ENCODE data around the gene ST3GAL3.

The ST3GAL3 gene

GRCh38 chr1:43722810-43723209, 15.5 kb downstream of the ST3GAL3 start:
- no peak for DNase-seq (ENCODE audit: low read depth, low spot score)
- TF ChIP-seq FOXP2 (optimal IDR thresholded peaks at IDR 0.05; ENCODE audit: control extremely low read depth, extremely low read length, insufficient read depth) (no peak), POLR2AphosphoS5 (IDR thresholded peaks at IDR 0.05; ENCODE audit: borderline replicate concordance, low read depth, low read length) (no peak), EZH2 (IDR thresholded peaks at IDR 0.05) (no peak)
- Histone ChIP-seq H3K9ac (ENCODE audit: insufficient read length) (no peak overlapping the region), H3K4me3 (no peak overlapping the region), H3K9me3 (ENCODE audit: low read depth, low read length) (no peaks in the 10 kb centered on the region), H3K36me3 (ENCODE audit: insufficient read depth, low read length) (no peaks in the 10 kb centered on the region), H3K27ac (peak overlapping the region; percentile 5; the same call in 1 of the 2 replicates)

- no peak overlapping the region for H3K4me3 ChIP-seq
- DNase-seq (ENCODE audit: low read depth, low spot score): no peak
- H3K36me3 ChIP-seq (ENCODE audit: insufficient read depth, low read length): no peaks in the 10 kb centered on the region
- H3K9ac ChIP-seq (ENCODE audit: insufficient read length): no peak overlapping the region
- no peak overlapping the region for H3K27ac ChIP-seq
- H3K9me3 ChIP-seq (ENCODE audit: low read depth, low read length): no peaks in the 10 kb centered on the region
- TF ChIP-seq FOXP2 (optimal IDR thresholded peaks at IDR 0.05; ENCODE audit: control extremely low read depth, extremely low read length, insufficient read depth) (no peak), EZH2 (IDR thresholded peaks at IDR 0.05) (no peak), POLR2AphosphoS5 (IDR thresholded peaks at IDR 0.05; ENCODE audit: borderline replicate concordance, low read depth, low read length) (no peak)
Measured at GRCh38 chr1:43729816-43730463, 22.6 kb downstream of the ST3GAL3 start.

- peaks cover 11% of the 10 kb centered on the region for H3K36me3 ChIP-seq (ENCODE audit: insufficient read depth, low read length)
- no peak for DNase-seq (ENCODE audit: low read depth, low spot score)
- H3K9me3 ChIP-seq (ENCODE audit: low read depth, low read length): no peaks in the 10 kb centered on the region
- no peak overlapping the region for H3K4me3 ChIP-seq
- no peak overlapping the region for H3K27ac ChIP-seq
- no peak overlapping the region for H3K9ac ChIP-seq (ENCODE audit: insufficient read length)
- TF ChIP-seq FOXP2 (optimal IDR thresholded peaks at IDR 0.05; ENCODE audit: control extremely low read depth, extremely low read length, insufficient read depth) (no peak), EZH2 (IDR thresholded peaks at IDR 0.05) (no peak), POLR2AphosphoS5 (IDR thresholded peaks at IDR 0.05; ENCODE audit: borderline replicate concordance, low read depth, low read length) (no peak)
Measured at GRCh38 chr1:43731867-43732531, 24.7 kb downstream of the ST3GAL3 start.

GRCh38 chr1:43736819-43737218, 29.5 kb downstream of the ST3GAL3 start:
- Histone ChIP-seq H3K4me3 (no peak overlapping the region), H3K9ac (ENCODE audit: insufficient read length) (no peak overlapping the region), H3K36me3 (ENCODE audit: insufficient read depth, low read length) (peaks cover 31% of the 10 kb centered on the region), H3K27ac (no peak overlapping the region), H3K9me3 (ENCODE audit: low read depth, low read length) (no peaks in the 10 kb centered on the region)
- no peak for DNase-seq (ENCODE audit: low read depth, low spot score)
- TF ChIP-seq POLR2AphosphoS5 (IDR thresholded peaks at IDR 0.05; ENCODE audit: borderline replicate concordance, low read depth, low read length) (no peak), EZH2 (IDR thresholded peaks at IDR 0.05) (no peak), FOXP2 (optimal IDR thresholded peaks at IDR 0.05; ENCODE audit: control extremely low read depth, extremely low read length, insufficient read depth) (no peak)

GRCh38 chr1:43742026-43742425, 34.7 kb downstream of the ST3GAL3 start:
- Histone ChIP-seq H3K9ac (ENCODE audit: insufficient read length) (no peak overlapping the region), H3K9me3 (ENCODE audit: low read depth, low read length) (no peaks in the 10 kb centered on the region), H3K36me3 (ENCODE audit: insufficient read depth, low read length) (peaks cover 38% of the 10 kb centered on the region; the same call in 1 of the 2 replicates), H3K4me3 (no peak overlapping the region), H3K27ac (no peak overlapping the region)
- no peak for DNase-seq (ENCODE audit: low read depth, low spot score)
- TF ChIP-seq EZH2 (IDR thresholded peaks at IDR 0.05) (no peak), FOXP2 (optimal IDR thresholded peaks at IDR 0.05; ENCODE audit: control extremely low read depth, extremely low read length, insufficient read depth) (no peak), POLR2AphosphoS5 (IDR thresholded peaks at IDR 0.05; ENCODE audit: borderline replicate concordance, low read depth, low read length) (no peak)

- no peak overlapping the region for H3K27ac ChIP-seq
- H3K9ac ChIP-seq (ENCODE audit: insufficient read length): no peak overlapping the region
- H3K4me3 ChIP-seq: no peak overlapping the region
- no peaks in the 10 kb centered on the region for H3K9me3 ChIP-seq (ENCODE audit: low read depth, low read length)
- TF ChIP-seq FOXP2 (optimal IDR thresholded peaks at IDR 0.05; ENCODE audit: control extremely low read depth, extremely low read length, insufficient read depth): no peak
- no peak for TF ChIP-seq POLR2AphosphoS5 (IDR thresholded peaks at IDR 0.05; ENCODE audit: borderline replicate concordance, low read depth, low read length)
- no peak for TF ChIP-seq EZH2 (IDR thresholded peaks at IDR 0.05)
- H3K36me3 ChIP-seq (ENCODE audit: insufficient read depth, low read length): peaks cover 45% of the 10 kb centered on the region
- DNase-seq (ENCODE audit: low read depth, low spot score): no peak
Measured at GRCh38 chr1:43743206-43743605, 35.9 kb downstream of the ST3GAL3 start.

- no peaks in the 10 kb centered on the region for H3K9me3 ChIP-seq (ENCODE audit: low read depth, low read length)
- H3K4me3 ChIP-seq: no peak overlapping the region
- DNase-seq (ENCODE audit: low read depth, low spot score): no peak
- no peak overlapping the region for H3K27ac ChIP-seq
- H3K9ac ChIP-seq (ENCODE audit: insufficient read length): no peak overlapping the region
- peaks cover 42% of the 10 kb centered on the region for H3K36me3 ChIP-seq (ENCODE audit: insufficient read depth, low read length)
- TF ChIP-seq FOXP2 (optimal IDR thresholded peaks at IDR 0.05; ENCODE audit: control extremely low read depth, extremely low read length, insufficient read depth) (no peak), EZH2 (IDR thresholded peaks at IDR 0.05) (no peak), POLR2AphosphoS5 (IDR thresholded peaks at IDR 0.05; ENCODE audit: borderline replicate concordance, low read depth, low read length) (no peak)
Measured at GRCh38 chr1:43747736-43748135, 40.4 kb downstream of the ST3GAL3 start.

GRCh38 chr1:43750083-43750482, 42.7 kb downstream of the ST3GAL3 start:
- no peak overlapping the region for H3K9ac ChIP-seq (ENCODE audit: insufficient read length)
- no peaks in the 10 kb centered on the region for H3K9me3 ChIP-seq (ENCODE audit: low read depth, low read length)
- peaks cover 33% of the 10 kb centered on the region for H3K36me3 ChIP-seq (ENCODE audit: insufficient read depth, low read length)
- no peak overlapping the region for H3K27ac ChIP-seq
- H3K4me3 ChIP-seq: no peak overlapping the region
- DNase-seq (ENCODE audit: low read depth, low spot score): no peak
- TF ChIP-seq EZH2 (IDR thresholded peaks at IDR 0.05): no peak
- no peak for TF ChIP-seq POLR2AphosphoS5 (IDR thresholded peaks at IDR 0.05; ENCODE audit: borderline replicate concordance, low read depth, low read length)
- no peak for TF ChIP-seq FOXP2 (optimal IDR thresholded peaks at IDR 0.05; ENCODE audit: control extremely low read depth, extremely low read length, insufficient read depth)
